Measurements from ENCODE around the gene GNG14. TPM values are rescaled to one million over a fixed set of nuclear protein-coding genes. Genes with fewer than 3 reads are reported as not detected.
A peak's percentile ranks its signal among the peaks of the same experiment; 100 is the strongest.

Gene GNG14
- total and polyA plus RNA-seq, 2 donors (not counting 1 experiment from before 2014, with no cell fraction given), result not detected

- no peak for TF ChIP-seq EZH2 (IDR thresholded peaks at IDR 0.05; ENCODE audit: low read length, missing control alignments)
- peak in 1 of 2 donors; percentile 28 for TF ChIP-seq CTCF (conservative IDR thresholded peaks at IDR 0.05 in 1 of 2, IDR thresholded peaks at IDR 0.05 in 1 of 2; ENCODE audit: low read depth in 1 of 2, low read length in 2 of 2)
- no peaks in the 10 kb centered on the region for H3K9me3 ChIP-seq (ENCODE audit: control insufficient read depth, insufficient read depth, low read depth, low read length)
- DNase-seq (ENCODE audit: low read depth in 2 of 2), result no peak
- H3K4me2 ChIP-seq (ENCODE audit: extremely low read depth, insufficient read depth, low read length), result no peak overlapping the region
- no peaks in the 10 kb centered on the region for H4K20me1 ChIP-seq (ENCODE audit: control insufficient read depth, extremely low read depth, insufficient read depth, low read length)
- H3K27ac ChIP-seq (ENCODE audit: insufficient read depth, low read length), result no peak overlapping the region
- H3K36me3 ChIP-seq (ENCODE audit: control insufficient read depth, insufficient read depth, low read length), result no peaks in the 10 kb centered on the region
- H3K4me3 ChIP-seq (replicated peaks in 1 of 4; ENCODE audit: control extremely low read depth in 1 of 4, insufficient read depth in 1 of 4, low read depth in 3 of 4, low read length in 4 of 4), result peak overlapping the region in 1 of 4 experiments; percentile 14
- no peaks in the 10 kb centered on the region for H3K4me1 ChIP-seq (ENCODE audit: control insufficient read depth, extremely low read depth, insufficient read depth, low read length)
- no peak overlapping the region for H3K9ac ChIP-seq (ENCODE audit: insufficient read depth, low read length)
- no peaks in the 10 kb centered on the region for H3K27me3 ChIP-seq (ENCODE audit: control insufficient read depth, insufficient read depth, low read length)
- H3K79me2 ChIP-seq (ENCODE audit: control insufficient read depth, insufficient read depth, low read length), result no peaks in the 10 kb centered on the region
- H2AFZ ChIP-seq (ENCODE audit: low read length), result no peak overlapping the region
These were observed 39.7 kb upstream of the GNG14 start for GRCh38 chr19:12648088-12648487.

- H3K4me2 ChIP-seq (ENCODE audit: extremely low read depth, insufficient read depth, low read length), result no peak overlapping the region
- H2AFZ ChIP-seq (ENCODE audit: low read length), result no peak overlapping the region
- H3K9ac ChIP-seq (ENCODE audit: insufficient read depth, low read length), result no peak overlapping the region
- H4K20me1 ChIP-seq (ENCODE audit: control insufficient read depth, extremely low read depth, insufficient read depth, low read length), result no peaks in the 10 kb centered on the region
- no peaks in the 10 kb centered on the region for H3K27me3 ChIP-seq (ENCODE audit: control insufficient read depth, insufficient read depth, low read length)
- peaks cover under 1% of the 10 kb centered on the region for H3K36me3 ChIP-seq (ENCODE audit: control insufficient read depth, insufficient read depth, low read length)
- no peak overlapping the region for H3K27ac ChIP-seq (ENCODE audit: insufficient read depth, low read length)
- H3K4me3 ChIP-seq (replicated peaks in 1 of 4; ENCODE audit: control extremely low read depth in 1 of 4, insufficient read depth in 1 of 4, low read depth in 3 of 4, low read length in 4 of 4), result no peak overlapping the region
- no peaks in the 10 kb centered on the region for H3K9me3 ChIP-seq (ENCODE audit: control insufficient read depth, insufficient read depth, low read depth, low read length)
- H3K79me2 ChIP-seq (ENCODE audit: control insufficient read depth, insufficient read depth, low read length), result no peaks in the 10 kb centered on the region
- DNase-seq (ENCODE audit: low read depth in 2 of 2), result no peak
- no peaks in the 10 kb centered on the region for H3K4me1 ChIP-seq (ENCODE audit: control insufficient read depth, extremely low read depth, insufficient read depth, low read length)
- TF ChIP-seq CTCF (conservative IDR thresholded peaks at IDR 0.05 in 1 of 2, IDR thresholded peaks at IDR 0.05 in 1 of 2; ENCODE audit: low read depth in 1 of 2, low read length in 2 of 2), result no peak
- no peak for TF ChIP-seq EZH2 (IDR thresholded peaks at IDR 0.05; ENCODE audit: low read length, missing control alignments)
These were observed 37.9 kb upstream of the GNG14 start for GRCh38 chr19:12649941-12650340.

GRCh38 chr19:12652219-12652618, 35.6 kb upstream of the GNG14 start:
- no peak overlapping the region for H3K27ac ChIP-seq (ENCODE audit: insufficient read depth, low read length)
- no peak overlapping the region for H3K4me2 ChIP-seq (ENCODE audit: extremely low read depth, insufficient read depth, low read length)
- no peaks in the 10 kb centered on the region for H3K79me2 ChIP-seq (ENCODE audit: control insufficient read depth, insufficient read depth, low read length)
- no peak overlapping the region for H3K4me3 ChIP-seq (replicated peaks in 1 of 4; ENCODE audit: control extremely low read depth in 1 of 4, insufficient read depth in 1 of 4, low read depth in 3 of 4, low read length in 4 of 4)
- no peak for DNase-seq (ENCODE audit: low read depth in 2 of 2)
- H2AFZ ChIP-seq (ENCODE audit: low read length), result no peak overlapping the region
- no peaks in the 10 kb centered on the region for H4K20me1 ChIP-seq (ENCODE audit: control insufficient read depth, extremely low read depth, insufficient read depth, low read length)
- H3K36me3 ChIP-seq (ENCODE audit: control insufficient read depth, insufficient read depth, low read length), result peaks cover 8% of the 10 kb centered on the region
- no peaks in the 10 kb centered on the region for H3K4me1 ChIP-seq (ENCODE audit: control insufficient read depth, extremely low read depth, insufficient read depth, low read length)
- H3K27me3 ChIP-seq (ENCODE audit: control insufficient read depth, insufficient read depth, low read length), result no peaks in the 10 kb centered on the region
- no peaks in the 10 kb centered on the region for H3K9me3 ChIP-seq (ENCODE audit: control insufficient read depth, insufficient read depth, low read depth, low read length)
- no peak overlapping the region for H3K9ac ChIP-seq (ENCODE audit: insufficient read depth, low read length)
- TF ChIP-seq EZH2 (IDR thresholded peaks at IDR 0.05; ENCODE audit: low read length, missing control alignments) (no peak), CTCF (conservative IDR thresholded peaks at IDR 0.05 in 1 of 2, IDR thresholded peaks at IDR 0.05 in 1 of 2; ENCODE audit: low read depth in 1 of 2, low read length in 2 of 2) (no peak)

Measured in fibroblast of lung (primary cell).